ENCODE results near the gene LRRC61.
"Not testable (repeated sequence)": the region's sequence is repeated elsewhere in the genome, so short reads cannot be mapped to it uniquely, and the experiment has no call there.

GRCh38 chr7:150283608-150284007, 39.5 kb upstream of the LRRC61 start:
- not testable (repeated sequence) for TF ChIP-seq POLR2A, EP300, POLR2AphosphoS5 (IDR thresholded peaks at IDR 0.05)
- TF ChIP-seq, protein P1, sequence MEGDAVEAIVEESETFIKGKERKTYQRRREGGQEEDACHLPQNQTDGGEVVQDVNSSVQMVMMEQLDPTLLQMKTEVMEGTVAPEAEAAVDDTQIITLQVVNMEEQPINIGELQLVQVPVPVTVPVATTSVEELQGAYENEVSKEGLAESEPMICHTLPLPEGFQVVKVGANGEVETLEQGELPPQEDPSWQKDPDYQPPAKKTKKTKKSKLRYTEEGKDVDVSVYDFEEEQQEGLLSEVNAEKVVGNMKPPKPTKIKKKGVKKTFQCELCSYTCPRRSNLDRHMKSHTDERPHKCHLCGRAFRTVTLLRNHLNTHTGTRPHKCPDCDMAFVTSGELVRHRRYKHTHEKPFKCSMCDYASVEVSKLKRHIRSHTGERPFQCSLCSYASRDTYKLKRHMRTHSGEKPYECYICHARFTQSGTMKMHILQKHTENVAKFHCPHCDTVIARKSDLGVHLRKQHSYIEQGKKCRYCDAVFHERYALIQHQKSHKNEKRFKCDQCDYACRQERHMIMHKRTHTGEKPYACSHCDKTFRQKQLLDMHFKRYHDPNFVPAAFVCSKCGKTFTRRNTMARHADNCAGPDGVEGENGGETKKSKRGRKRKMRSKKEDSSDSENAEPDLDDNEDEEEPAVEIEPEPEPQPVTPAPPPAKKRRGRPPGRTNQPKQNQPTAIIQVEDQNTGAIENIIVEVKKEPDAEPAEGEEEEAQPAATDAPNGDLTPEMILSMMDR (IDR thresholded peaks at IDR 0.05), result not testable (repeated sequence)

All from gastroesophageal sphincter (tissue), 3 donors.